GM23338 (cell line): ENCODE results near the gene NOC2L. TPM values are rescaled to one million over a fixed set of nuclear protein-coding genes. Genes with fewer than 3 reads are reported as not detected.

ENCODE experiments used
- ATAC-seq: fragments of 200-7000 bp; cut with Tn5 transposase; 3 replicates; pipeline ENCODE4 v1.9.1; 2020
- DNase-seq: peaks from one replicate; pipeline ENCODE4 v3.0.0-alpha.2; 2015; ENCODE audit warnings: low spot score
- H2AFZ ChIP-seq: fragments of 200-600 bp; sonication (generic); 2 replicates; pipeline ENCODE4 v1.8.0; 2016; ENCODE audit warnings: antibody characterized with exemption, mild to moderate bottlenecking, moderate library complexity
- H3F3A ChIP-seq: fragments of 200-600 bp; sonication (generic); replicated peaks from 2 replicates; pipeline ENCODE4 v1.8.0; 2017; ENCODE audit warnings: antibody characterized with exemption, mixed run types, low read depth
- H3K27ac ChIP-seq: fragments of 200-600 bp; sonication (generic); 2 replicates; pipeline ENCODE4 v1.6.1; 2016; ENCODE audit warnings: low read depth
- H3K27me3 ChIP-seq: fragments of 200-600 bp; sonication (generic); 2 replicates; pipeline ENCODE4 v1.8.0; 2016; ENCODE audit warnings: mild to moderate bottlenecking, mixed run types, moderate library complexity; ENCODE audit not compliant: insufficient read depth
- H3K36me3 ChIP-seq: fragments of 200-600 bp; sonication (generic); 2 replicates; pipeline ENCODE4 v1.8.0; 2016; ENCODE audit warnings: mild to moderate bottlenecking; ENCODE audit not compliant: insufficient read depth
- H3K4me1 ChIP-seq: fragments of 200-600 bp; sonication (generic); 2 replicates; pipeline ENCODE4 v1.8.0; 2016; ENCODE audit warnings: mild to moderate bottlenecking, moderate library complexity; ENCODE audit not compliant: insufficient read depth
- H3K4me2 ChIP-seq: fragments of 200-600 bp; sonication (generic); 2 replicates; pipeline ENCODE4 v1.7.1; 2017; ENCODE audit warnings: mixed run types
- H3K4me3 ChIP-seq: fragments of 200-600 bp; sonication (generic); 2 replicates; pipeline ENCODE4 v1.6.1; 2016; ENCODE audit warnings: mixed run types
- H3K79me2 ChIP-seq: fragments of 200-600 bp; sonication (generic); replicated peaks from 2 replicates; pipeline ENCODE4 v1.8.0; 2017; ENCODE audit warnings: mild to moderate bottlenecking; ENCODE audit not compliant: insufficient read depth
- H3K9me2 ChIP-seq: fragments of 200-600 bp; sonication (generic); 2 replicates; pipeline ENCODE4 v1.8.0; 2017; ENCODE audit not compliant: insufficient read depth
- H4K20me1 ChIP-seq: fragments of 200-600 bp; sonication (generic); replicated peaks from 2 replicates; pipeline ENCODE4 v1.8.0; 2017; ENCODE audit warnings: mild to moderate bottlenecking; ENCODE audit not compliant: insufficient read depth
- H3K27ac Mint-ChIP-seq: 2 replicates; pipeline ENCODE4 v1.8.0; 2020; ENCODE audit warnings: inconsistent platforms, mild to moderate bottlenecking, moderate library complexity, mixed read lengths
- H3K27me3 Mint-ChIP-seq: 3 replicates; pipeline ENCODE4 v1.8.0; 2022; ENCODE audit warnings: low read depth, mild to moderate bottlenecking, moderate library complexity, mixed read lengths, inconsistent platforms; ENCODE audit not compliant: insufficient read depth, poor library complexity
- H3K36me3 Mint-ChIP-seq: 3 replicates; pipeline ENCODE4 v1.8.0; 2021; ENCODE audit warnings: low read depth, mild to moderate bottlenecking, inconsistent platforms, moderate library complexity, mixed read lengths
- H3K4me1 Mint-ChIP-seq: 3 replicates; pipeline ENCODE4 v1.8.0; 2020; ENCODE audit warnings: mild to moderate bottlenecking, inconsistent platforms, mixed read lengths
- H3K4me3 Mint-ChIP-seq: 3 replicates; pipeline ENCODE4 v1.8.0; 2021; ENCODE audit warnings: moderate library complexity, mild to moderate bottlenecking, inconsistent platforms, mixed read lengths
- H3K9me3 Mint-ChIP-seq: 3 replicates; pipeline ENCODE4 v1.8.0; 2020; ENCODE audit warnings: moderate library complexity, mild to moderate bottlenecking, inconsistent platforms, mixed read lengths
- CTCF ChIP-seq, 2 experiments: fragments of 200-600 bp in 1 of 2; sonication (generic) in 1 of 2; conservative IDR thresholded peaks; 2 replicates each; pipeline versions ENCODE4 v1.5.1 to v1.6.1; 2016 to 2017; ENCODE audit warnings: antibody characterized with exemption in 2 of 2, low read depth in 2 of 2, mild to moderate bottlenecking in 2 of 2, moderate library complexity in 1 of 2
- EZH2phosphoT487 ChIP-seq: fragments of 200-600 bp; sonication (generic); IDR thresholded peaks from one replicate; pipeline ENCODE4 v1.8.1; 2018; ENCODE audit warnings: antibody characterized with exemption; ENCODE audit not compliant: unreplicated experiment
- JUNB ChIP-seq: IDR thresholded peaks from one replicate; pipeline ENCODE4 v1.6.1; 2016; ENCODE audit warnings: antibody characterized with exemption; ENCODE audit not compliant: unreplicated experiment
- NANOG ChIP-seq: IDR thresholded peaks from 2 replicates; pipeline ENCODE4 v1.6.1; 2016; ENCODE audit warnings: antibody characterized with exemption, borderline replicate concordance
- REST ChIP-seq: IDR thresholded peaks from one replicate; pipeline ENCODE4 v1.6.1; 2018; ENCODE audit warnings: antibody characterized with exemption; ENCODE audit not compliant: unreplicated experiment
- ZNF114 ChIP-seq: fragments of 250-450 bp; sonication (Bioruptor Pico); IDR thresholded peaks from 2 replicates; pipeline ENCODE4 v1.5.0; 2020; ENCODE audit warnings: mild to moderate bottlenecking, moderate library complexity
- ZNF331 ChIP-seq: fragments of 250-450 bp; sonication (Bioruptor Pico); IDR thresholded peaks from 2 replicates; pipeline ENCODE4 v1.5.0; 2020; ENCODE audit warnings: low read depth, mild to moderate bottlenecking, moderate library complexity
- ZNF462 ChIP-seq: fragments of 250-450 bp; sonication (Bioruptor Pico); IDR thresholded peaks from 2 replicates; pipeline ENCODE4 v1.5.0; 2020; ENCODE audit warnings: mild to moderate bottlenecking, moderate library complexity
- polyA plus RNA-seq: library from polyadenylated mRNA; unstranded; fragments of >200 nt; fragmentation: Nextera tagmentation; extraction: Ambion mirVana; gene quantifications from 2 replicates; pipeline ENCODE4 v1.2.1, GENCODE V29; 2016
- total RNA-seq: library from RNA; depleted of rRNA; stranded (reverse); fragments of >200 nt; shearing (Covaris generic); gene quantifications from 2 replicates; pipeline ENCODE4 v1.2.3, GENCODE V29; 2014

The NOC2L gene
- total and polyA plus RNA-seq, 2 experiments from 2014 or later: 79.3 to 125 TPM

GRCh38 chr1:979744-980072 lies 20.7 kb upstream of the NOC2L start:
- Histone ChIP-seq H3K9me2 (no peaks in the 10 kb centered on the region), H3K4me2 (no peak overlapping the region), H4K20me1 (no peaks in the 10 kb centered on the region), H3K4me1 (no peaks in the 10 kb centered on the region; the same call in 1 of the 2 replicates), H3F3A (no peaks in the 10 kb centered on the region), H2AFZ (no peak overlapping the region), H3K79me2 (no peaks in the 10 kb centered on the region), H3K36me3 (no peaks in the 10 kb centered on the region), H3K4me3 (no peak overlapping the region), H3K27ac (no peak overlapping the region), H3K27me3 (peaks cover 10% of the 10 kb centered on the region)
- TF ChIP-seq ZNF114 (CRISPR knock-in tag) (no peak), EZH2phosphoT487 (no peak), ZNF331 (no peak), CTCF (conservative IDR thresholded peaks at IDR 0.05; ENCODE audit: low read depth in 2 of 2) (no peak), REST (no peak), ZNF462 (CRISPR knock-in tag) (no peak), NANOG (no peak), JUNB (no peak)
- peaks cover 5% of the 10 kb centered on the region for H3K9me3 Mint-ChIP-seq
- peaks cover 5% of the 10 kb centered on the region for H3K36me3 Mint-ChIP-seq
- H3K4me3 Mint-ChIP-seq: no peak overlapping the region
- no peak overlapping the region for H3K27ac Mint-ChIP-seq
- no peak for DNase-seq
- ATAC-seq: no peak
- H3K4me1 Mint-ChIP-seq: peaks cover 4% of the 10 kb centered on the region
- peaks cover 31% of the 10 kb centered on the region for H3K27me3 Mint-ChIP-seq
